IMR-90 (cell line): ENCODE measurements around the gene PLXNA4. TPM values are rescaled to one million over a fixed set of nuclear protein-coding genes. Genes with fewer than 3 reads are reported as not detected.

Source experiments
- ATAC-seq: fragments of 200-7000 bp; cut with Tn5 transposase; 2 replicates; pipeline ENCODE4 v1.9.1; 2020; ENCODE audit warnings: low read depth, mild to moderate bottlenecking, moderate library complexity
- BruUV-seq: library from RNA; stranded (reverse); fragments of 400-500 nt; replicated peaks from 2 replicates; lab custom pipeline; 2021; lab: Mats Ljungman, UMichigan
- CTCF ChIA-PET: fragments of 300-600 bp; formaldehyde crosslinking; extraction: SDS; loops from one replicate; lab custom pipeline; 2021; ENCODE audit warnings: antibody characterized with exemption; lab: Yijun Ruan, JAX
- POLR2A ChIA-PET: fragments of 300-600 bp; sonication (Branson Sonifier 250); formaldehyde crosslinking; loops from one replicate; lab custom pipeline; 2022; ENCODE audit warnings: antibody characterized with exemption; ENCODE audit not compliant: unreplicated experiment; lab: Charles Lee
- DNase-seq: peaks from one replicate; pipeline ENCODE4 v3.0.0; 2013
- H2AFZ ChIP-seq: replicated peaks from 2 replicates; pipeline ENCODE3; 2013; ENCODE audit warnings: low read length, mild to moderate bottlenecking; ENCODE audit not compliant: poor library complexity
- H2AK5ac ChIP-seq: 2 replicates; pipeline ENCODE4 v1.6.1; 2013; ENCODE audit warnings: low read depth, low read length, inconsistent platforms
- H2AK9ac ChIP-seq: replicated peaks from 2 replicates; pipeline ENCODE3; 2013; ENCODE audit warnings: mild to moderate bottlenecking, low read depth, low read length, moderate library complexity; ENCODE audit not compliant: poor library complexity
- H2BK120ac ChIP-seq: 2 replicates; pipeline ENCODE4 v1.6.1; 2013; ENCODE audit warnings: low read depth, low read length, inconsistent platforms
- H2BK15ac ChIP-seq: 3 replicates; pipeline ENCODE4 v1.6.1; 2013; ENCODE audit warnings: low read depth, low read length, inconsistent platforms
- H2BK20ac ChIP-seq: 2 replicates; pipeline ENCODE4 v1.6.1; 2013; ENCODE audit warnings: low read depth, mild to moderate bottlenecking, inconsistent platforms, low read length, moderate library complexity
- H2BK5ac ChIP-seq: 2 replicates; pipeline ENCODE4 v1.6.1; 2013; ENCODE audit warnings: mild to moderate bottlenecking, low read depth, low read length, inconsistent platforms; ENCODE audit not compliant: poor library complexity, severe bottlenecking
- H3K14ac ChIP-seq: replicated peaks from 2 replicates; pipeline ENCODE4 v1.6.1; 2013; ENCODE audit warnings: low read depth, low read length, inconsistent platforms
- H3K18ac ChIP-seq: 2 replicates; pipeline ENCODE4 v1.6.1; 2013; ENCODE audit warnings: low read depth, low read length, control low read depth
- H3K23ac ChIP-seq: 2 replicates; pipeline ENCODE4 v1.6.1; 2013; ENCODE audit warnings: low read depth, low read length, inconsistent platforms
- H3K27ac ChIP-seq: 2 replicates; pipeline ENCODE4 v1.5.1; 2013; ENCODE audit warnings: mild to moderate bottlenecking, control low read depth, low read length; ENCODE audit not compliant: insufficient read depth
- H3K27me3 ChIP-seq: 2 replicates; pipeline ENCODE4 v1.6.1; 2013; ENCODE audit warnings: low read length; ENCODE audit not compliant: control insufficient read depth, insufficient read depth
- H3K36me3 ChIP-seq: 2 replicates; pipeline ENCODE4 v1.6.1; 2013; ENCODE audit warnings: low read length, mixed read lengths; ENCODE audit not compliant: control insufficient read depth, insufficient read depth
- H3K4ac ChIP-seq: 2 replicates; pipeline ENCODE4 v1.6.1; 2013; ENCODE audit warnings: low read depth, low read length, inconsistent platforms
- H3K4me1 ChIP-seq: 2 replicates; pipeline ENCODE4 v1.6.1; 2013; ENCODE audit warnings: low read length, mixed read lengths; ENCODE audit not compliant: control insufficient read depth, insufficient read depth
- H3K4me2 ChIP-seq: 2 replicates; pipeline ENCODE4 v1.6.1; 2013; ENCODE audit warnings: low read depth, mild to moderate bottlenecking, control low read depth, low read length, moderate library complexity
- H3K4me3 ChIP-seq: 2 replicates; pipeline ENCODE4 v1.5.1; 2013; ENCODE audit warnings: low read depth, mild to moderate bottlenecking, control low read depth, low read length, moderate library complexity; ENCODE audit not compliant: insufficient read depth
- H3K56ac ChIP-seq: 2 replicates; pipeline ENCODE4 v1.6.1; 2013; ENCODE audit warnings: low read length, inconsistent platforms; ENCODE audit not compliant: insufficient read depth; ENCODE audit errors: extremely low read depth
- H3K79me1 ChIP-seq, 2 experiments: 2 replicates each; pipeline ENCODE4 v1.6.1; 2013; ENCODE audit warnings: low read length in 2 of 2, inconsistent platforms in 1 of 2, low read depth in 1 of 2
- H3K9ac ChIP-seq: 2 replicates; pipeline ENCODE4 v1.6.1; 2013; ENCODE audit warnings: low read depth, low read length, control low read depth
- H3K9me1 ChIP-seq: 2 replicates; pipeline ENCODE4 v1.6.1; 2013; ENCODE audit warnings: low read length, inconsistent platforms; ENCODE audit not compliant: insufficient read depth
- H3K9me3 ChIP-seq: 2 replicates; pipeline ENCODE4 v1.6.1; 2013; ENCODE audit warnings: low read length; ENCODE audit not compliant: control insufficient read depth, insufficient read depth
- H4K20me1 ChIP-seq: 2 replicates; pipeline ENCODE4 v1.6.1; 2013; ENCODE audit warnings: low read length, inconsistent platforms; ENCODE audit not compliant: insufficient read depth
- H4K5ac ChIP-seq: 2 replicates; pipeline ENCODE4 v1.6.1; 2013; ENCODE audit warnings: mild to moderate bottlenecking, low read depth, low read length, control low read depth
- H4K8ac ChIP-seq, 2 experiments: 2 replicates each; pipeline ENCODE4 v1.6.1; 2013; ENCODE audit warnings: low read depth in 2 of 2, low read length in 2 of 2, control low read depth in 1 of 2, inconsistent platforms in 1 of 2
- H4K91ac ChIP-seq: 2 replicates; pipeline ENCODE4 v1.6.1; 2013; ENCODE audit warnings: low read depth, low read length, inconsistent platforms; ENCODE audit not compliant: insufficient read depth
- BHLHE40 ChIP-seq: fragments of 150-350 bp; IDR thresholded peaks from 2 replicates; pipeline ENCODE4 v1.6.1; 2016; ENCODE audit warnings: mild to moderate bottlenecking, low read depth, low read length
- CEBPB ChIP-seq: IDR thresholded peaks from 2 replicates; pipeline ENCODE4 v1.6.1; 2012; ENCODE audit warnings: low read depth, low read length, improper control_type of control experiment
- CHD1 ChIP-seq: IDR thresholded peaks from 2 replicates; pipeline ENCODE4 v1.6.1; 2012; ENCODE audit warnings: low read depth, low read length, improper control_type of control experiment
- ELK1 ChIP-seq: fragments of 150-350 bp; IDR thresholded peaks from 2 replicates; pipeline ENCODE4 v1.6.1; 2016; ENCODE audit warnings: low read depth, mild to moderate bottlenecking, low read length, moderate library complexity, borderline replicate concordance
- FOS ChIP-seq: fragments of 150-350 bp; IDR thresholded peaks from 2 replicates; pipeline ENCODE4 v1.6.1; 2016; ENCODE audit warnings: low read depth, low read length
- MAZ ChIP-seq: IDR thresholded peaks from 2 replicates; pipeline ENCODE4 v1.6.1; 2012; ENCODE audit warnings: low read depth, mild to moderate bottlenecking, low read length, improper control_type of control experiment, moderate library complexity, borderline replicate concordance
- MXI1 ChIP-seq: IDR thresholded peaks from 2 replicates; pipeline ENCODE4 v1.6.1; 2012; ENCODE audit warnings: low read depth, mild to moderate bottlenecking, low read length, moderate library complexity, borderline replicate concordance
- NFE2L2 ChIP-seq: fragments of 150-350 bp; IDR thresholded peaks from 2 replicates; pipeline ENCODE4 v1.6.1; 2016; ENCODE audit warnings: low read depth, mild to moderate bottlenecking, low read length
- POLR2A ChIP-seq: IDR thresholded peaks from 2 replicates; pipeline ENCODE4 v1.6.1; 2012; ENCODE audit warnings: mild to moderate bottlenecking, low read depth, low read length
- RAD21 ChIP-seq: IDR thresholded peaks from 2 replicates; pipeline ENCODE4 v1.6.1; 2012; ENCODE audit warnings: low read length, improper control_type of control experiment
- RCOR1 ChIP-seq: IDR thresholded peaks from 2 replicates; pipeline ENCODE4 v1.6.1; 2012; ENCODE audit warnings: mild to moderate bottlenecking, low read length, improper control_type of control experiment; ENCODE audit not compliant: insufficient replicate concordance
- RFX5 ChIP-seq: IDR thresholded peaks from 2 replicates; pipeline ENCODE4 v1.8.0; 2012; ENCODE audit warnings: low read depth, mild to moderate bottlenecking, low read length, moderate library complexity
- SMC3 ChIP-seq: fragments of 150-350 bp; IDR thresholded peaks from 2 replicates; pipeline ENCODE4 v1.6.1; 2016; ENCODE audit warnings: low read depth, mild to moderate bottlenecking, antibody characterized with exemption, low read length, moderate library complexity
- USF2 ChIP-seq: fragments of 150-350 bp; IDR thresholded peaks from 2 replicates; pipeline ENCODE4 v1.6.1; 2017; ENCODE audit warnings: mild to moderate bottlenecking, antibody characterized with exemption, low read length, low read depth
- WGBS, 2 experiments: methylation state at CpG; one replicate each; pipeline versions ENCODE4 v1.1.5 to v1.1.7; 2013; ENCODE audit warnings: missing lambda C conversion rate in 2 of 2; ENCODE audit not compliant: insufficient read length in 1 of 2; ENCODE audit errors: extremely low coverage in 2 of 2; 5-methylcytosine and 5-hydroxymethylcytosine counted together
- dilution Hi-C: fragments of 300-500 bp; cut with HindIII; formaldehyde crosslinking; loops from one replicate; pipeline ENCODE4 v1.14.3; 2018; ENCODE audit warnings: low sequenced_read_pairs; ENCODE audit not compliant: unreplicated experiment
- in situ Hi-C: fragments of 300-500 bp; cut with MboI; formaldehyde crosslinking; loops from 3 replicates; pipeline ENCODE4 v1.14.3; 2019; ENCODE audit warnings: low sequenced_read_pairs, inconsistent platforms, mixed read lengths
- intact Hi-C: fragments of 100-400 bp; cut with micrococcal nuclease; formaldehyde crosslinking; loops from 2 replicates; pipeline ENCODE4 v1.10.0; 2022
- polyA plus RNA-seq, 3 experiments: library from polyadenylated mRNA; depleted of rRNA; stranded (reverse); fragments of >200 nt; gene quantifications; 2 replicates each; pipeline ENCODE4 v1.2.3, GENCODE V29; 2012; ENCODE audit warnings: low replicate concordance in 1 of 3
- total RNA-seq: library from RNA; depleted of rRNA; stranded (reverse); fragments of >200 nt; gene quantifications from 2 replicates; pipeline ENCODE4 v1.2.3, GENCODE V29; 2012
- TF ChIP-seq, protein P1 (sequence below): conservative IDR thresholded peaks from 2 replicates; pipeline ENCODE4 v1.5.1; 2012; ENCODE audit warnings: mild to moderate bottlenecking, low read depth, low read length, improper control_type of control experiment

PLXNA4 gene
- total and polyA plus RNA-seq, 2 of the 4 experiments (the other 2 are of a cell fraction): under 0.01 TPM

DNA sequence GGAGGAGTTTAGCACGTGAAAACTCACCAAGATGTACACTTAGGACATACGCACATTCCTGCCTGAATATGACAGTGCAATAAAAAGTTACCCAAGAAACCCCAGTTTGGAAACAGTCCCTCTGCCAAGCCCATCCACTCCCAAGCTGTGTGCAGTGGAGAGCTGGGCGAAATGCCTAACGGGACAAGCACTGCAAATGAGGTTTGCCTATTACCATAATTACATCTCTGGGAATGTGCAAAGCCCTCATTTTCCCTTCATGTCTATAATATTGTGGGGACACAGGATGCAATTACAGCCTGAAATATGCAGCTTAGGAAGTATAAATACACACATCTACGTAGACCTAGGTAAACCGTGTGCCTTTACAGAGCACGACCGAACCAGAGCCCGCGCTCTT is 117.5 kb downstream of the PLXNA4 start:
- intact Hi-C loops: no loop called here
- H2AFZ ChIP-seq: no peak overlapping the region
- H3K56ac ChIP-seq: no peak overlapping the region
- no peak overlapping the region for H3K14ac ChIP-seq
- no peak overlapping the region for H2BK5ac ChIP-seq
- no peak overlapping the region for H3K9ac ChIP-seq
- BruUV-seq: no TSS peak
- ATAC-seq (no peak), DNase-seq (no peak)
- ChIA-PET POLR2A (interaction anchor here (0.6 kb wide), 1 partner anchor 39 kb away, joined by 4 read pairs; no protein-coding TSS in a partner anchor), CTCF (no interaction called here)
- H4K91ac ChIP-seq: no peak overlapping the region
- TF ChIP-seq CEBPB (no peak), POLR2A (no peak), NFE2L2 (no peak), SMC3 (no peak), RFX5 (no peak), MAZ (no peak), MXI1 (no peak), RCOR1 (no peak), CHD1 (no peak), ELK1 (no peak), RAD21 (no peak), BHLHE40 (no peak), FOS (no peak), USF2 (no peak)
- TF ChIP-seq, protein P1, sequence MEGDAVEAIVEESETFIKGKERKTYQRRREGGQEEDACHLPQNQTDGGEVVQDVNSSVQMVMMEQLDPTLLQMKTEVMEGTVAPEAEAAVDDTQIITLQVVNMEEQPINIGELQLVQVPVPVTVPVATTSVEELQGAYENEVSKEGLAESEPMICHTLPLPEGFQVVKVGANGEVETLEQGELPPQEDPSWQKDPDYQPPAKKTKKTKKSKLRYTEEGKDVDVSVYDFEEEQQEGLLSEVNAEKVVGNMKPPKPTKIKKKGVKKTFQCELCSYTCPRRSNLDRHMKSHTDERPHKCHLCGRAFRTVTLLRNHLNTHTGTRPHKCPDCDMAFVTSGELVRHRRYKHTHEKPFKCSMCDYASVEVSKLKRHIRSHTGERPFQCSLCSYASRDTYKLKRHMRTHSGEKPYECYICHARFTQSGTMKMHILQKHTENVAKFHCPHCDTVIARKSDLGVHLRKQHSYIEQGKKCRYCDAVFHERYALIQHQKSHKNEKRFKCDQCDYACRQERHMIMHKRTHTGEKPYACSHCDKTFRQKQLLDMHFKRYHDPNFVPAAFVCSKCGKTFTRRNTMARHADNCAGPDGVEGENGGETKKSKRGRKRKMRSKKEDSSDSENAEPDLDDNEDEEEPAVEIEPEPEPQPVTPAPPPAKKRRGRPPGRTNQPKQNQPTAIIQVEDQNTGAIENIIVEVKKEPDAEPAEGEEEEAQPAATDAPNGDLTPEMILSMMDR: no peak
- H3K36me3 ChIP-seq: no peaks in the 10 kb centered on the region
- no peak overlapping the region for H2AK9ac ChIP-seq
- no peak overlapping the region for H4K8ac ChIP-seq
- H3K27ac ChIP-seq: no peak overlapping the region
- no peaks in the 10 kb centered on the region for H3K9me3 ChIP-seq
- H3K4me1 ChIP-seq: no peaks in the 10 kb centered on the region
- WGBS, 2 experiments: 87% methylated on average over 6 of the region's 10 CpGs; no CpG with 5 or more reads in 1 of the 2 experiments
- H2BK20ac ChIP-seq: no peak overlapping the region
- no peak overlapping the region for H3K4me3 ChIP-seq
- no peak overlapping the region for H2BK120ac ChIP-seq
- in situ Hi-C loops: no loop called here
- no peak overlapping the region for H3K23ac ChIP-seq
- no peak overlapping the region for H3K4me2 ChIP-seq
- no peak overlapping the region for H3K4ac ChIP-seq
- no peak overlapping the region for H2BK15ac ChIP-seq
- no peaks in the 10 kb centered on the region for H3K9me1 ChIP-seq
- no peak overlapping the region for H2AK5ac ChIP-seq
- H3K27me3 ChIP-seq: no peaks in the 10 kb centered on the region
- no peak overlapping the region for H3K18ac ChIP-seq
- dilution Hi-C loops: no loop called here
- H4K5ac ChIP-seq: no peak overlapping the region
- H3K79me1 ChIP-seq: no peaks in the 10 kb centered on the region
- no peaks in the 10 kb centered on the region for H4K20me1 ChIP-seq
